Omental fat pad (tissue), 4 donors: Measurements from ENCODE around the gene PHLDA2. TPM values are rescaled to one million over a fixed set of nuclear protein-coding genes. Genes with fewer than 3 reads are reported as not detected.

ENCODE experiments used
- ATAC-seq: fragments of 150-250 bp; one replicate; pipeline ENCODE4 v1.9.1; 2016; ENCODE audit warnings: mild to moderate bottlenecking, moderate library complexity; ENCODE audit not compliant: low FRiP score
- DNase-seq: peaks from one replicate; pipeline ENCODE4 v3.0.0-alpha.2; 2019; ENCODE audit warnings: low spot score
- CTCF ChIP-seq, 3 donors: fragments of 450-650 bp; IDR thresholded peaks; one replicate each; pipeline ENCODE4 v1.5.1; 2016 to 2017; ENCODE audit warnings: antibody characterized with exemption in 3 of 3, mild to moderate bottlenecking in 3 of 3, moderate library complexity in 2 of 3
- total RNA-seq, 4 donors: library from RNA; depleted of rRNA; stranded (reverse); fragments of >200 nt; gene quantifications; one replicate each; pipeline ENCODE4 v1.1.0, GENCODE V29; 2016

Gene PHLDA2
- total RNA-seq, 4 donors from 2014 or later = 3.8 to 10.2 (median 7.1) TPM; not detected in 1

DNA sequence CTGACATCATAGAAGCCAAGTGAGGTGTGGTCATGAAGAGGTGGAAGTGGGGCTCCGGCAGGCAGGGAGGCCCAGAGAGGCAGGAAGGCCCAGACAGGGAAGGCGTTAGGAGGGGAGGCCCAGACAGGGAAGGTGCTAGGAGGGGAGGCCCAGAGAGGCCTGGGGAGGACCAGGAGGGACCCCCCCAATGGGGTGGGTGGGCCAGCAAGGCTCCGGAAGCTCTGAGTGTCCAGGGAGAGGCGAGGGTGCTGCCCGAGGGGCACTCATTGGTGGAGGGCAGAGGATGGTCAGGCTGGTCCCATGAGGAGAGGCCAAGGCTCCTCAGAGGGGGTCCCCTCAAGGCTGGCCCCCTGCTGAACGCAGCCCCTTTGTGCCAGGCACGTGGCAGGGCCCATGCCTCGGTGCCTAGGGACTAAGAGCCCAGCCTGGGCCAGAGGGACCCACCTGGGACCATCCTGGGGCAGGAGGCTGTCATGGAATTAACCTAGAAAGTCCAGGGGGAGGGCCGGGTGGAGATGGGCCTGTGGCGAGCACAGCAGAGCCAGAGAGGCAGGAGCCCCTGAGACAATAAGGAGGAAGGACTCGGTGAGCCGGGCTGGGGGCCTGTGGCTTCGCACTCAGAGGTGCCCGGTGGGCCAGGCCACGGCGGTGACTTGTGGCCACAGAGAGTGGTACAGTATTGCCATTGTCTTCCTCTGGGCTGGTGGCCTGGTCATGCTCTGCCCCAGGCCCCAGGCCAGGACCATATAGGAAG, 12.2 kb downstream of the PHLDA2 start:
- no peak for ATAC-seq
- TF ChIP-seq CTCF (IDR thresholded peaks at IDR 0.05) = no peak
- no peak for DNase-seq

GRCh38 chr11:2916114-2916891, 12.9 kb downstream of the PHLDA2 start:
- no peak for TF ChIP-seq CTCF (IDR thresholded peaks at IDR 0.05)
- ATAC-seq = no peak
- DNase-seq = no peak

DNA sequence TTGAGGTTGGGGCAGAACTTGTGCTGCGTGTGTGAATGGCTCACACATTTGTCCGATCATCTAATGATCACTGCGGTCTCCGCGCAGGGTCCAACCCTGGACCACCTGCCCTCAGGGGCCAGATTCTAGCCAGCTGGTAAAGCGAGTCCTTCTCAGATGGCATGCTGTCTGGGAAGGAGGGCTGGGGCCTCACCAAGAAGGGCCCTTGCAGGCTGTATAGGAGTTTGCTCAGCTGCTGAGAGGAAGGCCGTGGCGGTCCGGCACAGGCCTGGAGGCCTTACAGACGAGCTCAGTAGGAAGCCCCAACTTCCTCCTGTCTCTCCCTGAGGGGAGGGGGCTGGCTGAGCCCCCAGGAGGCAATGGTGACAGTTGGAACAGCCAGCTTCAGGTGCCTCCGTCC, 13.7 kb downstream of the PHLDA2 start:
- ATAC-seq (no peak), DNase-seq (no peak)
- TF ChIP-seq CTCF (IDR thresholded peaks at IDR 0.05) = no peak

DNA sequence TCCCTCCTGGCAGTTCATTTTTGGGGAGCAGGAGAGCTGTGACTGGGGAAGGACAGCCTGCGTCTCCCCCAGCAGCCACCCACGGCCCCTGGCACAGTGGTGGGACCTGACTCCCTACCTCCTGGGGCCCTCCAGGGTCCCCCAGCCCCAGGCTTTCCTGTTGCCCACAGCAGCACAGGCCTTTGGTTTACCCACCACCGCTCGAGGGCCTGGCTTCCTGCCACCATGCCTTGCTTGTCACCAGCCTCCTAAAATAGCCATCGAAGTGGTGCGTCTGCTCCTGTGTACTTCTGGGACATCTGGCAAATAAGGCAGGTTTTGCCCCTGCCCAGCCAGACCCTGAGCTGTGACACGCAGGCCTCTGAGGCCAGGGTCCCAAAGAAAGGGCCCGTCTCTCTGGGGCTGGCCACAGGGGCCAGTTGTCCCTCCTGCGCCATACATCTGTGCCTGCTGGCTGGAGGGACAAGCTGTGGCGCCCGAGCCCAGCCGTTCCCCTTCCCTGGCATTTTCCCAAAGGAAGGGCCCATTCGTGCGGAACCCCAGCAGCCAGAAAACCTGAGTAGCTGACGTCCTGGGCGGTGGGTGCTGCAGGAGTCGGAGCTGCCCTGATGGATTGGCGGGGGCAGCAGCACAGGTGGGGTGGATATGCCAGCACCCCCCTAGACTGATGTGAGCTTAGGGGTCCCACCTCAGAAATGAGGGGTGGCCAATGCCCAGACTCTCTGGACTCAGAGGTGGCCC, 14.6 kb downstream of the PHLDA2 start:
- ATAC-seq (no peak), DNase-seq (no peak)
- TF ChIP-seq CTCF (IDR thresholded peaks at IDR 0.05) = no peak

DNA sequence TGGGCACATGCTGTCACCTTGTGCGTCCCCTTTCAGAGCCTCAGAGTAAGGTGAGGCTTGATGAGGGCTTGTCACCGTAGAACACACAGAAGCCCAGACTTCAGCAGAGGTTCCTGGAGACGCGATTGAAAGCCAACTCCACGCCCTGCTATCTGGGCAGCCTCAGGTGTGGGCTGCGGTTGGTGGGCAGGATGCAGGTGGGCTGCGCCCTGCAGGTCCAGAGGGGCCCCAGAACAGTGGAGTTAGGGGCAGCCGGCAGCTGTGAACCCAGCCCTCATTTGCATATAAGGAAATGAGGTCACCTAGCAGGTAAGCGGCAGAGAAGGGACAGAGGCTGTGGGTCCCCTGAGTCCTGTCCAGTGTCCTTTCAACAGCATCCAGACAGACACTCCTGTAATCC, 15.4 kb downstream of the PHLDA2 start:
- ATAC-seq (no peak), DNase-seq (no peak)
- no peak for TF ChIP-seq CTCF (IDR thresholded peaks at IDR 0.05)

- no peak for TF ChIP-seq CTCF (IDR thresholded peaks at IDR 0.05)
- no peak for DNase-seq
- no peak for ATAC-seq
Observed at GRCh38 chr11:2913019-2913431, 16.2 kb downstream of the PHLDA2 start.
